Suprapubic skin (tissue), 4 donors: ENCODE measurements around the gene NSUN7. TPM values are rescaled to one million over a fixed set of nuclear protein-coding genes. Genes with fewer than 3 reads are reported as not detected.

Experiments
- DNase-seq, 2 donors: peaks; one replicate each; pipeline ENCODE4 v3.0.0-alpha.2; 2019; ENCODE audit warnings: low spot score in 2 of 2
- H3K27ac ChIP-seq: fragments of 200-600 bp; sonication (generic); one replicate; pipeline ENCODE4 v1.5.1; 2019
- H3K27me3 ChIP-seq: fragments of 200-600 bp; sonication (generic); one replicate; pipeline ENCODE4 v1.5.1; 2019
- H3K36me3 ChIP-seq: fragments of 200-600 bp; sonication (generic); one replicate; pipeline ENCODE4 v1.5.1; 2019
- H3K4me1 ChIP-seq: fragments of 200-600 bp; sonication (generic); one replicate; pipeline ENCODE4 v1.5.1; 2019
- H3K4me3 ChIP-seq: fragments of 200-600 bp; sonication (generic); one replicate; pipeline ENCODE4 v1.5.1; 2019; ENCODE audit warnings: mild to moderate bottlenecking
- H3K9me3 ChIP-seq: fragments of 200-600 bp; sonication (generic); one replicate; pipeline ENCODE4 v1.5.1; 2019
- EP300 ChIP-seq: sonication (generic); formaldehyde crosslinking; IDR thresholded peaks from one replicate; pipeline ENCODE4 v1.6.1; 2017; ENCODE audit warnings: antibody characterized with exemption
- POLR2A ChIP-seq, 2 donors: fragments of 450-650 bp; IDR thresholded peaks; one replicate each; pipeline ENCODE4 v1.6.1; 2017; ENCODE audit warnings: antibody characterized with exemption in 2 of 2, mild to moderate bottlenecking in 2 of 2, moderate library complexity in 2 of 2
- POLR2AphosphoS5 ChIP-seq, 3 donors: sonication (generic); formaldehyde crosslinking; IDR thresholded peaks; one replicate each; pipeline ENCODE4 v1.6.1; 2017; ENCODE audit warnings: antibody characterized with exemption in 3 of 3
- WGBS: methylation state at CpG from one replicate; pipeline ENCODE4 v1.1.5; 2018; 5-methylcytosine and 5-hydroxymethylcytosine counted together
- total RNA-seq, 4 donors: library from RNA; depleted of rRNA; stranded (reverse); fragments of >200 nt; gene quantifications; one replicate each; pipeline ENCODE4 v1.1.0, GENCODE V29; 2016
- TF ChIP-seq, protein P1 (sequence below), 2 donors: fragments of 200-600 bp in 1 of 2; fragments of 450-650 bp in 1 of 2; sonication (generic) in 1 of 2; IDR thresholded peaks; one replicate each; pipeline ENCODE4 v1.5.1; 2016 to 2019; ENCODE audit warnings: antibody characterized with exemption in 2 of 2, mild to moderate bottlenecking in 1 of 2, moderate library complexity in 1 of 2

Gene NSUN7
- total RNA-seq, 4 donors from 2014 or later: 1.3 to 13.4 (median 3.4) TPM

GRCh38 chr4:40789771-40790170, 40.0 kb downstream of the NSUN7 start:
- H3K4me3 ChIP-seq: no peak overlapping the region
- no peaks in the 10 kb centered on the region for H3K4me1 ChIP-seq
- no peaks in the 10 kb centered on the region for H3K36me3 ChIP-seq
- DNase-seq: no peak
- 95% methylated on average over 3 of the region's 3 CpGs for WGBS
- TF ChIP-seq POLR2A (IDR thresholded peaks at IDR 0.05): no peak
- TF ChIP-seq POLR2AphosphoS5 (IDR thresholded peaks at IDR 0.05): no peak
- H3K27ac ChIP-seq: no peak overlapping the region
- H3K27me3 ChIP-seq: no peaks in the 10 kb centered on the region
- H3K9me3 ChIP-seq: no peaks in the 10 kb centered on the region

GRCh38 chr4:40800064-40800463, 50.3 kb downstream of the NSUN7 start:
- DNase-seq: no peak
- Histone ChIP-seq H3K4me1 (no peaks in the 10 kb centered on the region), H3K27ac (no peak overlapping the region), H3K4me3 (no peak overlapping the region), H3K27me3 (no peaks in the 10 kb centered on the region), H3K36me3 (no peaks in the 10 kb centered on the region), H3K9me3 (no peaks in the 10 kb centered on the region)
- TF ChIP-seq POLR2AphosphoS5 (IDR thresholded peaks at IDR 0.05) (no peak), EP300 (no peak), POLR2A (IDR thresholded peaks at IDR 0.05) (no peak)
- TF ChIP-seq, protein P1, sequence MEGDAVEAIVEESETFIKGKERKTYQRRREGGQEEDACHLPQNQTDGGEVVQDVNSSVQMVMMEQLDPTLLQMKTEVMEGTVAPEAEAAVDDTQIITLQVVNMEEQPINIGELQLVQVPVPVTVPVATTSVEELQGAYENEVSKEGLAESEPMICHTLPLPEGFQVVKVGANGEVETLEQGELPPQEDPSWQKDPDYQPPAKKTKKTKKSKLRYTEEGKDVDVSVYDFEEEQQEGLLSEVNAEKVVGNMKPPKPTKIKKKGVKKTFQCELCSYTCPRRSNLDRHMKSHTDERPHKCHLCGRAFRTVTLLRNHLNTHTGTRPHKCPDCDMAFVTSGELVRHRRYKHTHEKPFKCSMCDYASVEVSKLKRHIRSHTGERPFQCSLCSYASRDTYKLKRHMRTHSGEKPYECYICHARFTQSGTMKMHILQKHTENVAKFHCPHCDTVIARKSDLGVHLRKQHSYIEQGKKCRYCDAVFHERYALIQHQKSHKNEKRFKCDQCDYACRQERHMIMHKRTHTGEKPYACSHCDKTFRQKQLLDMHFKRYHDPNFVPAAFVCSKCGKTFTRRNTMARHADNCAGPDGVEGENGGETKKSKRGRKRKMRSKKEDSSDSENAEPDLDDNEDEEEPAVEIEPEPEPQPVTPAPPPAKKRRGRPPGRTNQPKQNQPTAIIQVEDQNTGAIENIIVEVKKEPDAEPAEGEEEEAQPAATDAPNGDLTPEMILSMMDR (IDR thresholded peaks at IDR 0.05): no peak
- 85% methylated on average over 3 of the region's 3 CpGs for WGBS

DNA sequence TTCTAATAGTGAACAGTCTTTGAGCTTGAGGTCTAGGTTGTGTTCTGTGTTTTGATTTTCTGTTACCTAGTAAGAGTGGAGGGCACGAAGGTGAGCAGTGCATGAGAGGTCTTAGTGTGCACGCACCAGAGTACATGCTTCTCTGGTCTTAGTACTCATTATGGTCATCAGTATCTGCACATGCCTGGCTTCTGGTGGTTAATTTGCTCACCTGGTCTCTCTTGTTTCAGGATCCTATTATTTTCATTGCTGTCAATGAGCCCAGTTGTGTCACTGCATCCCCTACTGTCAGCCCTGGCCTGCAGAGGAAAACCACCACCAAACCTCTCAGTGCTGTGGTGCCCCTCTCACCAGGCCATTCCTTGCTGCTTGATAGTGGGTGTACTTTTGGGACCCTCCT, 54.8 kb downstream of the NSUN7 start:
- no peak for TF ChIP-seq EP300
- TF ChIP-seq POLR2AphosphoS5 (IDR thresholded peaks at IDR 0.05): no peak
- TF ChIP-seq, protein P1 (IDR thresholded peaks at IDR 0.05): no peak
- no peak for TF ChIP-seq POLR2A (IDR thresholded peaks at IDR 0.05)
- Histone ChIP-seq H3K9me3 (no peaks in the 10 kb centered on the region), H3K4me3 (no peak overlapping the region), H3K36me3 (no peaks in the 10 kb centered on the region), H3K4me1 (no peaks in the 10 kb centered on the region), H3K27ac (no peak overlapping the region), H3K27me3 (no peaks in the 10 kb centered on the region)
- WGBS: 95% methylated on average over 2 of the region's 2 CpGs
- no peak for DNase-seq

DNA sequence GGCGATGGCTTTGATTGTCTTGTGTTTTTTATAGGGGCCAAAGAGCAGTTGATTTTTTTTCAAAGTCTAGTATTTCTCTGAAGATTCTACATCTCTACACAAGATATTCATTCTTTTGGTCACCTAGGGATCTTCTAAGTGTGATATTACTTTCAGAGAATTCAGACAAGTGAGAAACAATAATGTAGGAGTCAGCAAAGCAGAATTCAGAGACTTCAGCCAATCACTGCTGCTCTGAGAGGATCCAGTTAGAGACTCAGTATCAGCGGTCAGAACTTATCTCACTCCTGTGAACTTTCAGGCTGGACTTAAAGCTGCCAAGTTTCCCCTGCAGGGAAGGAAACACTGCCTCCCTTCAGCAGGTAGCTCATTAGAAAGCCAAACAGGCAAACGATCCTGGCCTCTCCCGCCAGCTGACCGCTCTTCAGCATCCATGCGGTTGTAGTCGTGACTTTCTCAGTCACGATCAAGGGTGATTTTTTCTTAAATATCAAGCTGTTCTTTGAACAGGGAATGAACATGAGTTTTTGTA, 59.2 kb downstream of the NSUN7 start:
- peaks cover 12% of the 10 kb centered on the region for H3K36me3 ChIP-seq
- no peaks in the 10 kb centered on the region for H3K27me3 ChIP-seq
- no peaks in the 10 kb centered on the region for H3K9me3 ChIP-seq
- no peaks in the 10 kb centered on the region for H3K4me1 ChIP-seq
- H3K27ac ChIP-seq: no peak overlapping the region
- no peak for DNase-seq
- H3K4me3 ChIP-seq: no peak overlapping the region
- no peak for TF ChIP-seq POLR2A (IDR thresholded peaks at IDR 0.05)
- TF ChIP-seq EP300: no peak
- TF ChIP-seq, protein P1 (IDR thresholded peaks at IDR 0.05): no peak
- no peak for TF ChIP-seq POLR2AphosphoS5 (IDR thresholded peaks at IDR 0.05)
- 91% methylated on average over 8 of the region's 8 CpGs for WGBS

GRCh38 chr4:40811956-40812355, 62.2 kb downstream of the NSUN7 start:
- no peaks in the 10 kb centered on the region for H3K27me3 ChIP-seq
- peak overlapping the region; percentile 20 for H3K27ac ChIP-seq
- no peak for DNase-seq
- no peak for TF ChIP-seq EP300
- TF ChIP-seq POLR2AphosphoS5 (IDR thresholded peaks at IDR 0.05): no peak
- no peak for TF ChIP-seq POLR2A (IDR thresholded peaks at IDR 0.05)
- TF ChIP-seq, protein P1 (IDR thresholded peaks at IDR 0.05): no peak
- no peak overlapping the region for H3K4me3 ChIP-seq
- WGBS: 74% methylated on average over 7 of the region's 7 CpGs
- peaks cover 35% of the 10 kb centered on the region for H3K36me3 ChIP-seq
- H3K9me3 ChIP-seq: no peaks in the 10 kb centered on the region
- no peaks in the 10 kb centered on the region for H3K4me1 ChIP-seq

DNA sequence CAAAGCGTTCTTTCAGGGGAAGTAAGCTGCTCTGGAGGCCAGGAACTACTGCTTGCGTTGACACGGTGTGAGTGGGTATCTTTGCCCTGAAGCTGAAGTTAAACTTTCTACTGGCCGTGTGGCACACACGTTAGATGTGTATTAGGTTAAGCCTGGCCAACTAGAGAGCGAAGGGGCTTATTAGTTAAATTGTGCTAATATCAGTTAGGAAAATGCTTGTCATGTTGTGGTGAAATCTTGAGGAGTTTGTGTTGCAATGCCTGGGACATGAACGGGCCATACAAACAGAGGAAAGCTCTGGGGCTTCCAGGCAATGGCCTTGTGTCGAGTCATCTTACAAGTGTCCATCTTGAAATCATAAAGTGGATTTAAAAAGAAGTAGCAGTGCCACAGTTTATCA, 62.6 kb downstream of the NSUN7 start:
- Histone ChIP-seq H3K36me3 (peaks cover 39% of the 10 kb centered on the region), H3K4me1 (no peaks in the 10 kb centered on the region), H3K27ac (peak overlapping the region; percentile 20), H3K9me3 (no peaks in the 10 kb centered on the region), H3K4me3 (no peak overlapping the region), H3K27me3 (no peaks in the 10 kb centered on the region)
- peak in 1 of 2 donors; percentile 37 for DNase-seq
- TF ChIP-seq POLR2A (IDR thresholded peaks at IDR 0.05): no peak
- no peak for TF ChIP-seq EP300
- TF ChIP-seq, protein P1 (IDR thresholded peaks at IDR 0.05): no peak
- no peak for TF ChIP-seq POLR2AphosphoS5 (IDR thresholded peaks at IDR 0.05)
- 85% methylated on average over 8 of the region's 8 CpGs for WGBS
